GM18502 (cell line): ENCODE results near the gene TNFRSF1A.
"Not testable (repeated sequence)": the region's sequence is repeated elsewhere in the genome, so short reads cannot be mapped to it uniquely, and the experiment has no call there.

ENCODE experiments used
- ATAC-seq: cut with Tn5 transposase; IDR thresholded peaks from one replicate; pipeline ENCODE4 v1.9.1; 2021; ENCODE audit warnings: mild to moderate bottlenecking; ENCODE audit not compliant: unreplicated experiment, poor library complexity

TNFRSF1A gene

GRCh38 chr12:6340745-6341416 lies 995 bp downstream of the TNFRSF1A start:
- ATAC-seq: no peak

- no peak for ATAC-seq
Measured at GRCh38 chr12:6340032-6340638, 1.7 kb downstream of the TNFRSF1A start.

GRCh38 chr12:6338955-6339354 lies 2.9 kb downstream of the TNFRSF1A start:
- ATAC-seq: no peak

GRCh38 chr12:6338536-6338935 lies 3.3 kb downstream of the TNFRSF1A start:
- ATAC-seq: not testable (repeated sequence)

GRCh38 chr12:6337958-6338433 lies 3.9 kb downstream of the TNFRSF1A start:
- no peak for ATAC-seq

- no peak for ATAC-seq
Measured at GRCh38 chr12:6336889-6337853, 4.7 kb downstream of the TNFRSF1A start.

GRCh38 chr12:6336079-6336888 lies 5.6 kb downstream of the TNFRSF1A start:
- no peak for ATAC-seq

- ATAC-seq: peak; percentile 59
Measured at GRCh38 chr12:6335451-6336078, 6.3 kb downstream of the TNFRSF1A start.

GRCh38 chr12:6334940-6335450 lies 6.9 kb downstream of the TNFRSF1A start:
- ATAC-seq: no peak

- no peak for ATAC-seq
Measured at GRCh38 chr12:6334359-6334758, 7.5 kb downstream of the TNFRSF1A start.

- no peak for ATAC-seq
Measured at GRCh38 chr12:6333566-6333965, 8.3 kb downstream of the TNFRSF1A start.

- ATAC-seq: no peak
Measured at GRCh38 chr12:6333029-6333428, 8.8 kb downstream of the TNFRSF1A start.

GRCh38 chr12:6332459-6332858 lies 9.4 kb downstream of the TNFRSF1A start:
- ATAC-seq: no peak

GRCh38 chr12:6330999-6331714 lies 10.7 kb downstream of the TNFRSF1A start:
- ATAC-seq: no peak

- no peak for ATAC-seq
Measured at GRCh38 chr12:6330192-6330591, 11.7 kb downstream of the TNFRSF1A start.

GRCh38 chr12:6329703-6330064 lies 12.2 kb downstream of the TNFRSF1A start:
- no peak for ATAC-seq

- no peak for ATAC-seq
Measured at GRCh38 chr12:6328945-6329702, 12.8 kb downstream of the TNFRSF1A start.
